ENCODE measurements around the gene DLK1. TPM values are rescaled to one million over a fixed set of nuclear protein-coding genes. Genes with fewer than 3 reads are reported as not detected.

The DLK1 gene
- total and polyA plus RNA-seq, 2 of the 13 experiments (the other 11 are each of a cell fraction or from before 2014, with no cell fraction given): 95.5 to 312 TPM

DNA sequence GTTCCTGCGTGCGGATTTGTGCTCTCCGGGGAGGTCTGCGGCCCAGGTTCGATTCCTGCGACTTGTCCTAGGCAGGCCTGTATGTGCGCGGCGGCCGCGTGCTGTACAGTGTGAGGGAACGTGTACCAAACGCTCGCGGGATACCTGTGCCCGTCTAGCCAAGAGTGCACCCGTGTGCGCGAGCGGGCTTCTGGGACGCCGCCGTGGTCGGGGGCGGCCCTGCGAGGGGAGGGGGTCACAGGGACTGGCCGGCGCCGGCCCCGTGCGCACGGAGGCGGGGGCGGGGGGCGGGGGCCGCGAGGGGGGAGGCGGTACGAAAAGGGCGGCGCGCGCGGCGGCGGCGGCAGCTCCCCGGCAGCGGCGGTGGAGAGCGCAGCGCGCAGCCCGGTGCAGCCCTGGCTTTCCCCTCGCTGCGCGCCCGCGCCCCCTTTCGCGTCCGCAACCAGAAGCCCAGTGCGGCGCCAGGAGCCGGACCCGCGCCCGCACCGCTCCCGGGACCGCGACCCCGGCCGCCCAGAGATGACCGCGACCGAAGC is at the start of gene DLK1 (continued):
- TF ChIP-seq, protein P1, sequence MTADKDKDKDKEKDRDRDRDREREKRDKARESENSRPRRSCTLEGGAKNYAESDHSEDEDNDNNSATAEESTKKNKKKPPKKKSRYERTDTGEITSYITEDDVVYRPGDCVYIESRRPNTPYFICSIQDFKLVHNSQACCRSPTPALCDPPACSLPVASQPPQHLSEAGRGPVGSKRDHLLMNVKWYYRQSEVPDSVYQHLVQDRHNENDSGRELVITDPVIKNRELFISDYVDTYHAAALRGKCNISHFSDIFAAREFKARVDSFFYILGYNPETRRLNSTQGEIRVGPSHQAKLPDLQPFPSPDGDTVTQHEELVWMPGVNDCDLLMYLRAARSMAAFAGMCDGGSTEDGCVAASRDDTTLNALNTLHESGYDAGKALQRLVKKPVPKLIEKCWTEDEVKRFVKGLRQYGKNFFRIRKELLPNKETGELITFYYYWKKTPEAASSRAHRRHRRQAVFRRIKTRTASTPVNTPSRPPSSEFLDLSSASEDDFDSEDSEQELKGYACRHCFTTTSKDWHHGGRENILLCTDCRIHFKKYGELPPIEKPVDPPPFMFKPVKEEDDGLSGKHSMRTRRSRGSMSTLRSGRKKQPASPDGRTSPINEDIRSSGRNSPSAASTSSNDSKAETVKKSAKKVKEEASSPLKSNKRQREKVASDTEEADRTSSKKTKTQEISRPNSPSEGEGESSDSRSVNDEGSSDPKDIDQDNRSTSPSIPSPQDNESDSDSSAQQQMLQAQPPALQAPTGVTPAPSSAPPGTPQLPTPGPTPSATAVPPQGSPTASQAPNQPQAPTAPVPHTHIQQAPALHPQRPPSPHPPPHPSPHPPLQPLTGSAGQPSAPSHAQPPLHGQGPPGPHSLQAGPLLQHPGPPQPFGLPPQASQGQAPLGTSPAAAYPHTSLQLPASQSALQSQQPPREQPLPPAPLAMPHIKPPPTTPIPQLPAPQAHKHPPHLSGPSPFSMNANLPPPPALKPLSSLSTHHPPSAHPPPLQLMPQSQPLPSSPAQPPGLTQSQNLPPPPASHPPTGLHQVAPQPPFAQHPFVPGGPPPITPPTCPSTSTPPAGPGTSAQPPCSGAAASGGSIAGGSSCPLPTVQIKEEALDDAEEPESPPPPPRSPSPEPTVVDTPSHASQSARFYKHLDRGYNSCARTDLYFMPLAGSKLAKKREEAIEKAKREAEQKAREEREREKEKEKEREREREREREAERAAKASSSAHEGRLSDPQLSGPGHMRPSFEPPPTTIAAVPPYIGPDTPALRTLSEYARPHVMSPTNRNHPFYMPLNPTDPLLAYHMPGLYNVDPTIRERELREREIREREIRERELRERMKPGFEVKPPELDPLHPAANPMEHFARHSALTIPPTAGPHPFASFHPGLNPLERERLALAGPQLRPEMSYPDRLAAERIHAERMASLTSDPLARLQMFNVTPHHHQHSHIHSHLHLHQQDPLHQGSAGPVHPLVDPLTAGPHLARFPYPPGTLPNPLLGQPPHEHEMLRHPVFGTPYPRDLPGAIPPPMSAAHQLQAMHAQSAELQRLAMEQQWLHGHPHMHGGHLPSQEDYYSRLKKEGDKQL (CRISPR knock-in tag; IDR thresholded peaks at IDR 0.05; ENCODE audit: low read depth): no peak
- TF ChIP-seq KMT2A (CRISPR knock-in tag; IDR thresholded peaks at IDR 0.05): no peak
- TF ChIP-seq, protein P2, sequence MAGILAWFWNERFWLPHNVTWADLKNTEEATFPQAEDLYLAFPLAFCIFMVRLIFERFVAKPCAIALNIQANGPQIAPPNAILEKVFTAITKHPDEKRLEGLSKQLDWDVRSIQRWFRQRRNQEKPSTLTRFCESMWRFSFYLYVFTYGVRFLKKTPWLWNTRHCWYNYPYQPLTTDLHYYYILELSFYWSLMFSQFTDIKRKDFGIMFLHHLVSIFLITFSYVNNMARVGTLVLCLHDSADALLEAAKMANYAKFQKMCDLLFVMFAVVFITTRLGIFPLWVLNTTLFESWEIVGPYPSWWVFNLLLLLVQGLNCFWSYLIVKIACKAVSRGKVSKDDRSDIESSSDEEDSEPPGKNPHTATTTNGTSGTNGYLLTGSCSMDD (CRISPR knock-in tag; IDR thresholded peaks at IDR 0.05): 0 out of 2 replicates have a peak, but pooled peaks have one; percentile 73
- peak; percentile 72; the same call in 1 of the 2 replicates for TF ChIP-seq SALL1 (CRISPR knock-in tag; IDR thresholded peaks at IDR 0.05)
- no peak for TF ChIP-seq BRF2 (CRISPR knock-in tag; IDR thresholded peaks at IDR 0.05)
- TF ChIP-seq ZZZ3 (CRISPR knock-in tag; IDR thresholded peaks at IDR 0.05; ENCODE audit: borderline replicate concordance): no peak
- no peak for TF ChIP-seq NR2F6 (IDR thresholded peaks at IDR 0.05)
- no peak for TF ChIP-seq NR2F6 (CRISPR knock-in tag; IDR thresholded peaks at IDR 0.05)
- TF ChIP-seq, protein P3, sequence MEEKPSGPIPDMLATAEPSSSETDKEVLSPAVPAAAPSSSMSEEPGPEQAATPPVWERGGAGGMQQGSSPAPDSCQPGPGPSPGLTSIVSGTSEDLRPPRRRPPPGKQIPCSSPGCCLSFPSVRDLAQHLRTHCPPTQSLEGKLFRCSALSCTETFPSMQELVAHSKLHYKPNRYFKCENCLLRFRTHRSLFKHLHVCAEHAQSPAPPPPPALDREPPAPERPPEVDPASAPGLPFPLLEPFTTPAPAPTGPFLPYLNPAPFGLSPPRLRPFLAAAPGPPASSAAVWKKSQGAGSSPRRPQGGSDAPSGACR (CRISPR knock-in tag; IDR thresholded peaks at IDR 0.05): no peak
- TF ChIP-seq EP300 (IDR thresholded peaks at IDR 0.05; ENCODE audit: low read depth in 2 of 2, low read length in 2 of 2): no peak
- TF ChIP-seq EP300 (CRISPR knock-in tag; IDR thresholded peaks at IDR 0.05; ENCODE audit: borderline replicate concordance): no peak
- no peak for TF ChIP-seq JARID2 (CRISPR knock-in tag; IDR thresholded peaks at IDR 0.05; ENCODE audit: insufficient replicate concordance)
- TF ChIP-seq, protein P4, sequence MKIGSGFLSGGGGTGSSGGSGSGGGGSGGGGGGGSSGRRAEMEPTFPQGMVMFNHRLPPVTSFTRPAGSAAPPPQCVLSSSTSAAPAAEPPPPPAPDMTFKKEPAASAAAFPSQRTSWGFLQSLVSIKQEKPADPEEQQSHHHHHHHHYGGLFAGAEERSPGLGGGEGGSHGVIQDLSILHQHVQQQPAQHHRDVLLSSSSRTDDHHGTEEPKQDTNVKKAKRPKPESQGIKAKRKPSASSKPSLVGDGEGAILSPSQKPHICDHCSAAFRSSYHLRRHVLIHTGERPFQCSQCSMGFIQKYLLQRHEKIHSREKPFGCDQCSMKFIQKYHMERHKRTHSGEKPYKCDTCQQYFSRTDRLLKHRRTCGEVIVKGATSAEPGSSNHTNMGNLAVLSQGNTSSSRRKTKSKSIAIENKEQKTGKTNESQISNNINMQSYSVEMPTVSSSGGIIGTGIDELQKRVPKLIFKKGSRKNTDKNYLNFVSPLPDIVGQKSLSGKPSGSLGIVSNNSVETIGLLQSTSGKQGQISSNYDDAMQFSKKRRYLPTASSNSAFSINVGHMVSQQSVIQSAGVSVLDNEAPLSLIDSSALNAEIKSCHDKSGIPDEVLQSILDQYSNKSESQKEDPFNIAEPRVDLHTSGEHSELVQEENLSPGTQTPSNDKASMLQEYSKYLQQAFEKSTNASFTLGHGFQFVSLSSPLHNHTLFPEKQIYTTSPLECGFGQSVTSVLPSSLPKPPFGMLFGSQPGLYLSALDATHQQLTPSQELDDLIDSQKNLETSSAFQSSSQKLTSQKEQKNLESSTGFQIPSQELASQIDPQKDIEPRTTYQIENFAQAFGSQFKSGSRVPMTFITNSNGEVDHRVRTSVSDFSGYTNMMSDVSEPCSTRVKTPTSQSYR (CRISPR knock-in tag; IDR thresholded peaks at IDR 0.05; ENCODE audit: borderline replicate concordance): no peak
- TF ChIP-seq, protein P5, sequence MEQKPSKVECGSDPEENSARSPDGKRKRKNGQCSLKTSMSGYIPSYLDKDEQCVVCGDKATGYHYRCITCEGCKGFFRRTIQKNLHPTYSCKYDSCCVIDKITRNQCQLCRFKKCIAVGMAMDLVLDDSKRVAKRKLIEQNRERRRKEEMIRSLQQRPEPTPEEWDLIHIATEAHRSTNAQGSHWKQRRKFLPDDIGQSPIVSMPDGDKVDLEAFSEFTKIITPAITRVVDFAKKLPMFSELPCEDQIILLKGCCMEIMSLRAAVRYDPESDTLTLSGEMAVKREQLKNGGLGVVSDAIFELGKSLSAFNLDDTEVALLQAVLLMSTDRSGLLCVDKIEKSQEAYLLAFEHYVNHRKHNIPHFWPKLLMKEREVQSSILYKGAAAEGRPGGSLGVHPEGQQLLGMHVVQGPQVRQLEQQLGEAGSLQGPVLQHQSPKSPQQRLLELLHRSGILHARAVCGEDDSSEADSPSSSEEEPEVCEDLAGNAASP (CRISPR knock-in tag; IDR thresholded peaks at IDR 0.05; ENCODE audit: borderline replicate concordance): no peak
- no peak for TF ChIP-seq ZNF790 (CRISPR knock-in tag; IDR thresholded peaks at IDR 0.05; ENCODE audit: borderline replicate concordance)
- no peak for TF ChIP-seq GFI1 (CRISPR knock-in tag; IDR thresholded peaks at IDR 0.05; ENCODE audit: borderline replicate concordance)
- no peak for TF ChIP-seq SIX1 (CRISPR knock-in tag; IDR thresholded peaks at IDR 0.05; ENCODE audit: borderline replicate concordance)
